Measurements from ENCODE around the gene ZNF333.

DNA sequence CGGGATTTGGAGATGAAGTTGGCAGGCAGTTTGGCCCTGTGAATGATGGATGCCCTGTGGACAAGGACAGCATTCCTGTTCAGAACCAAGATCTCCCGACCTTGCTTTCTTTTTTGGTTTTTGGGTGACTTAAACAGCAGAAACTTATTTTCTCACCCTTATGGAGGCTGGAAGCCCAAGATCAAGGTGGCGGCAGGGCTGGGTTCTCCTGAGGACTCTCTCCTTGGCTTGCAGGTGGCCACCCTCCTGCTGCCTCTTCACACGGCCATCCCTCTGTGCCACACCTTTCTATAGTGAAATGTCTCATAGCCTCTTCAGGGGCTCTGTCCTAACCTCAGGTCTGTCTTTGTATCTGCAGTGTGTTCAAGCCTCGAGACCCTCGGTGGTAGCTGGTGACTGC is 14.0 kb downstream of the ZNF333 start:
- TF ChIP-seq EP300 (IDR thresholded peaks at IDR 0.05): no peak
- TF ChIP-seq ZFP36 (IDR thresholded peaks at IDR 0.05; ENCODE audit: borderline replicate concordance, partially characterized antibody): no peak
- TF ChIP-seq, protein P1, sequence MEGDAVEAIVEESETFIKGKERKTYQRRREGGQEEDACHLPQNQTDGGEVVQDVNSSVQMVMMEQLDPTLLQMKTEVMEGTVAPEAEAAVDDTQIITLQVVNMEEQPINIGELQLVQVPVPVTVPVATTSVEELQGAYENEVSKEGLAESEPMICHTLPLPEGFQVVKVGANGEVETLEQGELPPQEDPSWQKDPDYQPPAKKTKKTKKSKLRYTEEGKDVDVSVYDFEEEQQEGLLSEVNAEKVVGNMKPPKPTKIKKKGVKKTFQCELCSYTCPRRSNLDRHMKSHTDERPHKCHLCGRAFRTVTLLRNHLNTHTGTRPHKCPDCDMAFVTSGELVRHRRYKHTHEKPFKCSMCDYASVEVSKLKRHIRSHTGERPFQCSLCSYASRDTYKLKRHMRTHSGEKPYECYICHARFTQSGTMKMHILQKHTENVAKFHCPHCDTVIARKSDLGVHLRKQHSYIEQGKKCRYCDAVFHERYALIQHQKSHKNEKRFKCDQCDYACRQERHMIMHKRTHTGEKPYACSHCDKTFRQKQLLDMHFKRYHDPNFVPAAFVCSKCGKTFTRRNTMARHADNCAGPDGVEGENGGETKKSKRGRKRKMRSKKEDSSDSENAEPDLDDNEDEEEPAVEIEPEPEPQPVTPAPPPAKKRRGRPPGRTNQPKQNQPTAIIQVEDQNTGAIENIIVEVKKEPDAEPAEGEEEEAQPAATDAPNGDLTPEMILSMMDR (IDR thresholded peaks at IDR 0.05): no peak
- TF ChIP-seq EHMT2 (IDR thresholded peaks at IDR 0.05; ENCODE audit: low read depth): no peak
- TF ChIP-seq CHD4 (IDR thresholded peaks at IDR 0.05; ENCODE audit: borderline replicate concordance): no peak
- TF ChIP-seq, protein P2, sequence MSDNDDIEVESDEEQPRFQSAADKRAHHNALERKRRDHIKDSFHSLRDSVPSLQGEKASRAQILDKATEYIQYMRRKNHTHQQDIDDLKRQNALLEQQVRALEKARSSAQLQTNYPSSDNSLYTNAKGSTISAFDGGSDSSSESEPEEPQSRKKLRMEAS (IDR thresholded peaks at IDR 0.05): no peak
- no peak for TF ChIP-seq ZNF302 (CRISPR knock-in tag; IDR thresholded peaks at IDR 0.05)
- no peak for TF ChIP-seq RFX5 (IDR thresholded peaks at IDR 0.05)
- no peak for TF ChIP-seq POLR2A (IDR thresholded peaks at IDR 0.05; ENCODE audit: low read length)
- no peak for TF ChIP-seq ESRRA (IDR thresholded peaks at IDR 0.05; ENCODE audit: borderline replicate concordance, low read length)
- no peak for TF ChIP-seq KDM1A (IDR thresholded peaks at IDR 0.05; ENCODE audit: low read depth)
- no peak for TF ChIP-seq RNF2 (IDR thresholded peaks at IDR 0.05; ENCODE audit: borderline replicate concordance, low read depth)
- TF ChIP-seq, protein P3, sequence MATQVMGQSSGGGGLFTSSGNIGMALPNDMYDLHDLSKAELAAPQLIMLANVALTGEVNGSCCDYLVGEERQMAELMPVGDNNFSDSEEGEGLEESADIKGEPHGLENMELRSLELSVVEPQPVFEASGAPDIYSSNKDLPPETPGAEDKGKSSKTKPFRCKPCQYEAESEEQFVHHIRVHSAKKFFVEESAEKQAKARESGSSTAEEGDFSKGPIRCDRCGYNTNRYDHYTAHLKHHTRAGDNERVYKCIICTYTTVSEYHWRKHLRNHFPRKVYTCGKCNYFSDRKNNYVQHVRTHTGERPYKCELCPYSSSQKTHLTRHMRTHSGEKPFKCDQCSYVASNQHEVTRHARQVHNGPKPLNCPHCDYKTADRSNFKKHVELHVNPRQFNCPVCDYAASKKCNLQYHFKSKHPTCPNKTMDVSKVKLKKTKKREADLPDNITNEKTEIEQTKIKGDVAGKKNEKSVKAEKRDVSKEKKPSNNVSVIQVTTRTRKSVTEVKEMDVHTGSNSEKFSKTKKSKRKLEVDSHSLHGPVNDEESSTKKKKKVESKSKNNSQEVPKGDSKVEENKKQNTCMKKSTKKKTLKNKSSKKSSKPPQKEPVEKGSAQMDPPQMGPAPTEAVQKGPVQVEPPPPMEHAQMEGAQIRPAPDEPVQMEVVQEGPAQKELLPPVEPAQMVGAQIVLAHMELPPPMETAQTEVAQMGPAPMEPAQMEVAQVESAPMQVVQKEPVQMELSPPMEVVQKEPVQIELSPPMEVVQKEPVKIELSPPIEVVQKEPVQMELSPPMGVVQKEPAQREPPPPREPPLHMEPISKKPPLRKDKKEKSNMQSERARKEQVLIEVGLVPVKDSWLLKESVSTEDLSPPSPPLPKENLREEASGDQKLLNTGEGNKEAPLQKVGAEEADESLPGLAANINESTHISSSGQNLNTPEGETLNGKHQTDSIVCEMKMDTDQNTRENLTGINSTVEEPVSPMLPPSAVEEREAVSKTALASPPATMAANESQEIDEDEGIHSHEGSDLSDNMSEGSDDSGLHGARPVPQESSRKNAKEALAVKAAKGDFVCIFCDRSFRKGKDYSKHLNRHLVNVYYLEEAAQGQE (IDR thresholded peaks at IDR 0.05): no peak
- no peak for TF ChIP-seq JUNB (IDR thresholded peaks at IDR 0.05)

Data from A549 (cell line).